Lung (tissue), 12 donors: ENCODE data around the gene XPO5. TPM values are rescaled to one million over a fixed set of nuclear protein-coding genes. Genes with fewer than 3 reads are reported as not detected.

ENCODE experiments used
- ATAC-seq: fragments of 200-7000 bp; cut with Tn5 transposase; one replicate; pipeline ENCODE4 v1.9.1; 2020; ENCODE audit warnings: moderate number of reproducible peaks; ENCODE audit not compliant: insufficient read depth, low FRiP score
- DNase-seq, 3 donors: peaks; one replicate each; pipeline ENCODE4 v3.0.0-alpha.2; 2013 to 2017
- H3K27ac ChIP-seq, 2 donors: one replicate each; pipeline ENCODE4 v1.5.1; 2013; ENCODE audit warnings: mild to moderate bottlenecking in 2 of 2, moderate library complexity in 2 of 2, control low read depth in 1 of 2, inconsistent platforms in 1 of 2, low read depth in 1 of 2, low read length in 1 of 2
- H3K27me3 ChIP-seq, 3 donors: one replicate each; pipeline ENCODE4 v1.5.1; 2013; ENCODE audit warnings: low read length in 2 of 3; ENCODE audit not compliant: control insufficient read depth in 3 of 3, insufficient read depth in 3 of 3
- H3K36me3 ChIP-seq, 4 donors: one replicate each; pipeline ENCODE4 v1.5.1; 2013; ENCODE audit warnings: low read length in 4 of 4, mild to moderate bottlenecking in 1 of 4, moderate library complexity in 1 of 4; ENCODE audit not compliant: control insufficient read depth in 4 of 4, insufficient read depth in 4 of 4
- H3K4me1 ChIP-seq, 5 donors: one replicate each; pipeline ENCODE4 v1.5.1; 2013; ENCODE audit warnings: low read length in 5 of 5, mild to moderate bottlenecking in 2 of 5, moderate library complexity in 1 of 5; ENCODE audit not compliant: control insufficient read depth in 5 of 5, insufficient read depth in 5 of 5
- H3K4me3 ChIP-seq: one replicate; pipeline ENCODE4 v1.5.1; 2013; ENCODE audit warnings: mild to moderate bottlenecking, control low read depth, moderate library complexity
- H3K9ac ChIP-seq, 2 donors: one replicate each; pipeline ENCODE4 v1.5.1; 2013; ENCODE audit warnings: low read length in 2 of 2, control low read depth in 1 of 2; ENCODE audit not compliant: insufficient read depth in 1 of 2
- H3K9me3 ChIP-seq, 4 donors: one replicate each; pipeline ENCODE4 v1.5.1; 2013; ENCODE audit warnings: low read length in 3 of 4, mild to moderate bottlenecking in 1 of 4, moderate library complexity in 1 of 4; ENCODE audit not compliant: control insufficient read depth in 4 of 4, insufficient read depth in 3 of 4
- WGBS, 2 donors: extraction: QIAGEN DNeasy Blood & Tissue Kit; methylation state at CpG; one replicate each; pipeline ENCODE4 v1.1.7; 2013; 5-methylcytosine and 5-hydroxymethylcytosine counted together
- polyA plus RNA-seq, 2 donors: library from polyadenylated mRNA; stranded (reverse); fragments of 200-250 nt; gene quantifications; one replicate each; pipeline ENCODE4 v1.2.1, GENCODE V29; 2013
- total RNA-seq, 2 donors: library from RNA; depleted of rRNA in 1 of 2; stranded (reverse); fragments of >200 nt in 1 of 2; gene quantifications; one replicate each; pipeline ENCODE4 v1.2.1, GENCODE V29; 2014 to 2021
- TF ChIP-seq, protein P1 (sequence below): IDR thresholded peaks from 2 replicates; pipeline ENCODE4 v1.5.1; 2012; ENCODE audit warnings: mild to moderate bottlenecking; ENCODE audit errors: control extremely low read depth, extremely low read depth
- donor health status: control.
- donor health status: control.
- donor health status: Bipolar disorder and iron deficiency.
- donor health status: healthy.
- donor health status: DM: yes; HTN: yes; CAD: no.

The XPO5 gene
- total and polyA plus RNA-seq, 4 donors = 9.3 to 30.1 (median 16.3) TPM

- Histone ChIP-seq H3K4me3 (no peak overlapping the region), H3K9ac (no peak overlapping the region), H3K9me3 (no peaks in the 10 kb centered on the region), H3K4me1 (no peaks in the 10 kb centered on the region), H3K27ac (no peak overlapping the region), H3K36me3 (peaks cover 30 to 51% (median 44%) of the 10 kb centered on the region in 4 donors), H3K27me3 (no peaks in the 10 kb centered on the region)
- ATAC-seq = no peak
- TF ChIP-seq, protein P1, sequence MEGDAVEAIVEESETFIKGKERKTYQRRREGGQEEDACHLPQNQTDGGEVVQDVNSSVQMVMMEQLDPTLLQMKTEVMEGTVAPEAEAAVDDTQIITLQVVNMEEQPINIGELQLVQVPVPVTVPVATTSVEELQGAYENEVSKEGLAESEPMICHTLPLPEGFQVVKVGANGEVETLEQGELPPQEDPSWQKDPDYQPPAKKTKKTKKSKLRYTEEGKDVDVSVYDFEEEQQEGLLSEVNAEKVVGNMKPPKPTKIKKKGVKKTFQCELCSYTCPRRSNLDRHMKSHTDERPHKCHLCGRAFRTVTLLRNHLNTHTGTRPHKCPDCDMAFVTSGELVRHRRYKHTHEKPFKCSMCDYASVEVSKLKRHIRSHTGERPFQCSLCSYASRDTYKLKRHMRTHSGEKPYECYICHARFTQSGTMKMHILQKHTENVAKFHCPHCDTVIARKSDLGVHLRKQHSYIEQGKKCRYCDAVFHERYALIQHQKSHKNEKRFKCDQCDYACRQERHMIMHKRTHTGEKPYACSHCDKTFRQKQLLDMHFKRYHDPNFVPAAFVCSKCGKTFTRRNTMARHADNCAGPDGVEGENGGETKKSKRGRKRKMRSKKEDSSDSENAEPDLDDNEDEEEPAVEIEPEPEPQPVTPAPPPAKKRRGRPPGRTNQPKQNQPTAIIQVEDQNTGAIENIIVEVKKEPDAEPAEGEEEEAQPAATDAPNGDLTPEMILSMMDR = no peak
- no peak for DNase-seq
- WGBS, 2 donors = 94% methylated on average over 12 of the region's 12 CpGs
Measured at GRCh38 chr6:43621078-43621835, 45.4 kb upstream of the XPO5 start.

- DNase-seq (no peak), ATAC-seq (no peak)
- H3K27me3 ChIP-seq = no peaks in the 10 kb centered on the region
- TF ChIP-seq, protein P1 = no peak
- 90 to 94% methylated on average over 9 of the region's 9 CpGs for WGBS, 2 donors
- H3K9me3 ChIP-seq = no peaks in the 10 kb centered on the region
- H3K4me3 ChIP-seq = no peak overlapping the region
- no peak overlapping the region for H3K9ac ChIP-seq
- no peaks in the 10 kb centered on the region for H3K4me1 ChIP-seq
- peaks cover 17 to 28% (median 26%) of the 10 kb centered on the region in 4 donors for H3K36me3 ChIP-seq
- H3K27ac ChIP-seq = no peak overlapping the region
Measured at GRCh38 chr6:43616725-43617472, 41.1 kb upstream of the XPO5 start.

GRCh38 chr6:43614396-43614730 lies 38.5 kb upstream of the XPO5 start:
- TF ChIP-seq, protein P1 = no peak
- Histone ChIP-seq H3K36me3 (peaks cover 3 to 27% (median 16%) of the 10 kb centered on the region in 4 donors), H3K27ac (no peak overlapping the region), H3K4me3 (no peak overlapping the region), H3K27me3 (no peaks in the 10 kb centered on the region), H3K4me1 (no peaks in the 10 kb centered on the region), H3K9ac (no peak overlapping the region), H3K9me3 (no peaks in the 10 kb centered on the region)
- 87 to 96% methylated on average over 3 of the region's 3 CpGs for WGBS, 2 donors
- ATAC-seq = no peak
- DNase-seq = no peak
